Activated CD4-positive, CD25-positive, alpha-beta regulatory T cell treated with anti-CD3 and anti-CD28 coated beads, Interleukin-2, amount 50 U/mL, for 16 hours (primary cell): ENCODE measurements around the gene SERPINB13.
"Not testable (repeated sequence)": the region's sequence is repeated elsewhere in the genome, so short reads cannot be mapped to it uniquely, and the experiment has no call there.

Experiments
- DNase-seq: peaks from one replicate; pipeline ENCODE4 v3.0.0-alpha.2; 2020; ENCODE audit warnings: low read depth, low spot score

SERPINB13 gene

GRCh38 chr18:63590966-63591695 lies 4.0 kb downstream of the SERPINB13 start:
- DNase-seq = no peak

- DNase-seq = no peak
These were observed 4.6 kb downstream of the SERPINB13 start for GRCh38 chr18:63591725-63592124.

GRCh38 chr18:63592471-63592870 lies 5.3 kb downstream of the SERPINB13 start:
- DNase-seq = no peak

GRCh38 chr18:63596964-63597363 lies 9.8 kb downstream of the SERPINB13 start:
- DNase-seq = no peak

GRCh38 chr18:63603355-63603754 lies 16.2 kb downstream of the SERPINB13 start:
- no peak for DNase-seq

- DNase-seq = no peak
These were observed 16.6 kb downstream of the SERPINB13 start for GRCh38 chr18:63603772-63604171.

- no peak for DNase-seq
These were observed 17.8 kb downstream of the SERPINB13 start for GRCh38 chr18:63604791-63605567.

- DNase-seq = no peak
These were observed 19.4 kb downstream of the SERPINB13 start for GRCh38 chr18:63606526-63606925.

GRCh38 chr18:63613420-63613819 lies 26.3 kb downstream of the SERPINB13 start:
- DNase-seq = no peak

GRCh38 chr18:63617049-63617914 lies 30.1 kb downstream of the SERPINB13 start:
- DNase-seq = no peak

GRCh38 chr18:63617915-63618234 lies 30.7 kb downstream of the SERPINB13 start:
- no peak for DNase-seq

GRCh38 chr18:63619661-63620060 lies 32.5 kb downstream of the SERPINB13 start:
- no peak for DNase-seq

GRCh38 chr18:63624863-63625262 lies 37.7 kb downstream of the SERPINB13 start:
- no peak for DNase-seq

- DNase-seq = no peak
These were observed 39.3 kb downstream of the SERPINB13 start for GRCh38 chr18:63626431-63626830.

GRCh38 chr18:63627819-63628218 lies 40.7 kb downstream of the SERPINB13 start:
- DNase-seq = no peak

GRCh38 chr18:63637703-63638102 lies 50.6 kb downstream of the SERPINB13 start:
- no peak for DNase-seq

- not testable (repeated sequence) for DNase-seq
These were observed 54.1 kb downstream of the SERPINB13 start for GRCh38 chr18:63641157-63641680.

- not testable (repeated sequence) for DNase-seq
These were observed 55.7 kb downstream of the SERPINB13 start for GRCh38 chr18:63642668-63643356.

GRCh38 chr18:63644142-63644541 lies 57.0 kb downstream of the SERPINB13 start, which contains the start of gene SERPINB4:
Gene SERPINB4 (minus strand): TSS chr18:63644256. CDS start chr18:63643577, 679 bp downstream.
- not testable (repeated sequence) for DNase-seq

GRCh38 chr18:63644694-63645093 lies 57.6 kb downstream of the SERPINB13 start:
- DNase-seq = not testable (repeated sequence)

GRCh38 chr18:63646936-63647335 lies 59.8 kb downstream of the SERPINB13 start:
- DNase-seq = no peak
